GM12873 (cell line): ENCODE measurements around the gene RGS3.

Source experiments
- TF ChIP-seq, protein P1 (sequence below): IDR thresholded peaks from 2 replicates; pipeline ENCODE4 v1.5.1; 2012; ENCODE audit warnings: low read depth, mild to moderate bottlenecking, moderate library complexity, low read length, control low read depth; ENCODE audit not compliant: insufficient read depth; ENCODE audit errors: missing control alignments

Gene RGS3

GRCh38 chr9:113454914-113455761, 8.4 kb upstream of the RGS3 start:
- TF ChIP-seq, protein P1, sequence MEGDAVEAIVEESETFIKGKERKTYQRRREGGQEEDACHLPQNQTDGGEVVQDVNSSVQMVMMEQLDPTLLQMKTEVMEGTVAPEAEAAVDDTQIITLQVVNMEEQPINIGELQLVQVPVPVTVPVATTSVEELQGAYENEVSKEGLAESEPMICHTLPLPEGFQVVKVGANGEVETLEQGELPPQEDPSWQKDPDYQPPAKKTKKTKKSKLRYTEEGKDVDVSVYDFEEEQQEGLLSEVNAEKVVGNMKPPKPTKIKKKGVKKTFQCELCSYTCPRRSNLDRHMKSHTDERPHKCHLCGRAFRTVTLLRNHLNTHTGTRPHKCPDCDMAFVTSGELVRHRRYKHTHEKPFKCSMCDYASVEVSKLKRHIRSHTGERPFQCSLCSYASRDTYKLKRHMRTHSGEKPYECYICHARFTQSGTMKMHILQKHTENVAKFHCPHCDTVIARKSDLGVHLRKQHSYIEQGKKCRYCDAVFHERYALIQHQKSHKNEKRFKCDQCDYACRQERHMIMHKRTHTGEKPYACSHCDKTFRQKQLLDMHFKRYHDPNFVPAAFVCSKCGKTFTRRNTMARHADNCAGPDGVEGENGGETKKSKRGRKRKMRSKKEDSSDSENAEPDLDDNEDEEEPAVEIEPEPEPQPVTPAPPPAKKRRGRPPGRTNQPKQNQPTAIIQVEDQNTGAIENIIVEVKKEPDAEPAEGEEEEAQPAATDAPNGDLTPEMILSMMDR: no peak

DNA sequence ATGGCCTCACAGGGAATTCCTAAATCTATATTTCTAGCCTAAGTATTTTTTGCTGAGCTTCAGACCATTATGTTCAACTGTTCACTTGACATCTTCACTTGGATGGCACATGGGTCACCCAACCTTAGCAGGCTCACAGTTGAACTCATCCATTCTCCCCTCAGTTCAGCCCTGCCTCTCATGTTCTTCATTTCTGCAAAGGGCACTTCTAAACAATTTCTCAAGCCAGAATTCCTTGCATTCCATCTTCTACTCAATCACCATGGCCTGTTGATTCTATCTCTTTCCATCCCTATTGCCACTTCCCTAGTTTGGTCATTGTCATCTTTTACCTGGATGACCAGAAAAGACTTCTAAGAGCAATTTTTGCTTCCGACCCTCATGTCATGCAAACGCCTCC, 7.3 kb upstream of the RGS3 start:
- TF ChIP-seq, protein P1: no peak

DNA sequence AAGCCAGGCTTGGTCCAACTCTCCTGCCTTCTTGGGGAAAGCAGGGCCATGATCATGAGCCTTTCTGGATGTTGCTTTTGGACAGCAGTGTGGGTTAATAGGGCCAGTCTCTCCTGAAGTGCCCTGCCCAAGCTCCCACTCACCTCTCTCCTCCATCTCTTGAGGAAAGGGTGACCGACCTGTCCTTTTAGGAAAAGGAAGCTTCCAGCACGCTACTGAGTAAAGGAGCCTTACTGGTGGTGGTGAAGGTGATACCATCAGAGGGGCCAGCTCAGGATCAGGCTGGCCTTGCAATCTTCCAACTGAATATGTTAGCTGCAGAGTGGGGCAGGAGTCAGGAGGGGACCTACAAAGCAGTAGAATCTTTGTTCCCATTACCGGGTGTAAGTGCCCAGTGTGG, 2.2 kb upstream of the RGS3 start:
- TF ChIP-seq, protein P1: no peak

- TF ChIP-seq, protein P1: no peak
Observed at GRCh38 chr9:113461943-113462342, 1.6 kb upstream of the RGS3 start.

DNA sequence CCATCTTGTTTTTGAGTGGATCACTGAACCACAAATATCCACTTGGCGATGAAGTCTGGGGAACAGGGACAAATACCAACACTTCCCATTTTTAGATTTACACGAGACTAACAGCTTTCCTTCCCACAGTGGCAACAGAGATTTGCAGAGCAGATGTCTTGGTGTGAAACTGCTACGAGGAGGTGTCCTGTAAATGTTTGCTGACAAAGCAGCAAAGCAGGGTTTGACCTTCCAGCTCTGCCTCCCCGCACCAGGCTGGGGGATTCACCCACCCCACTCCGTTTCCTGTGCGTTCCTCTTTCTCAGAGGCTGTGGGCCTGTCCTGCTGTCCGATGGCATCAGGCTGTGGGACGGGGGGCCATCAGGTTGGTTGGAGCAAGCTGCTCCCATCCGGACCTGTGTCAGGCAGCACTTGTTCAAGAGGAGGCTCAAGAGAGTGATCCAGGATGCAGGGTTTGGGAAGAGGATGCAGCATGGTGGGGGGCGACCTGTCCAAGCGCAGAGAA, 693 bp upstream of the RGS3 start:
- TF ChIP-seq, protein P1: no peak

- TF ChIP-seq, protein P1: no peak
Observed at GRCh38 chr9:113464286-113464660, 746 bp downstream of the RGS3 start.

DNA sequence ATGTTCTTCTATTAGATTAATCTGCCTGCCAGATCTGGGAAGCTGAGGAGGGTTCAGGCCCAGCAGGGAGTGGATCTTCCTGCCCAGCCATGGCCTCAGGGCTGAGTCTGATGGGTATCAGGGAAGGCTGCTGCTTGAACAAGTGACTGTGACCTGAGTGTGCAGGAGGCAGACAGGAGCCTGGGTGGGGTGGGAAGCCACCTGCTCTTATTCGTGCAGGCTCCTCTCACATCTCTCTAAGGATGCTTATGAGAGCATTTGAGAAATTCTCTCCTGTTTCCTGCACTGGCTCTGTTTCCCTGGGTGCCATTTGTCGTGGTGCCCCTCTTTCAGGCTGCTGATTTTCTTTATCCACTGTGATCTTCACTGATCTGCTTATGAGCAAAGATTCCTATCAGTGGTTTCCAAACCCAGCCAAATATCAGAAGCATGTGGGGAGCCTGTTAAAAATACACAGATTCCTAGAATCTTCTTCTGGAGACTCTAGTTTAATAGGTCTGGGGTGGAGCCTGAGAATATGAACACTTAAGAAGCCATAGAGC, 2.1 kb downstream of the RGS3 start:
- TF ChIP-seq, protein P1: no peak
